Endothelial cell of umbilical vein (primary cell): Measurements from ENCODE around the gene HTRA3.

ENCODE experiments used
- CTCF ChIP-seq, 2 donors: IDR thresholded peaks; 1 replicate in 1 of 2; 2 replicates in 1 of 2; pipeline ENCODE4 v1.5.1; 2011; ENCODE audit warnings: low read length in 2 of 2, mild to moderate bottlenecking in 2 of 2, moderate library complexity in 2 of 2, control low read depth in 1 of 2, inconsistent platforms in 1 of 2, low read depth in 1 of 2; ENCODE audit not compliant: insufficient read depth in 1 of 2; ENCODE audit errors: extremely low read depth in 1 of 2
- EZH2 ChIP-seq: IDR thresholded peaks from 2 replicates; pipeline ENCODE4 v1.6.1; 2012; ENCODE audit warnings: borderline replicate concordance, low read depth, mild to moderate bottlenecking, moderate library complexity, low read length, inconsistent platforms; ENCODE audit not compliant: severe bottlenecking
- JUN ChIP-seq: IDR thresholded peaks from 2 replicates; pipeline ENCODE4 v1.6.1; 2011; ENCODE audit warnings: borderline replicate concordance, low read depth; ENCODE audit not compliant: insufficient read length, insufficient read depth
- MAX ChIP-seq: IDR thresholded peaks from 2 replicates; pipeline ENCODE4 v1.6.1; 2011; ENCODE audit not compliant: insufficient read depth, insufficient read length
- POLR2A ChIP-seq: IDR thresholded peaks from 2 replicates; pipeline ENCODE4 v1.6.1; 2012; ENCODE audit warnings: low read depth, mild to moderate bottlenecking, control low read depth, low read length
- POLR2AphosphoS5 ChIP-seq: IDR thresholded peaks from 2 replicates; pipeline ENCODE4 v1.6.1; 2012; ENCODE audit warnings: low read depth, mild to moderate bottlenecking, control low read depth, low read length, moderate library complexity; ENCODE audit not compliant: insufficient read depth

- TF ChIP-seq EZH2, result no peak
- no peak for TF ChIP-seq CTCF (IDR thresholded peaks at IDR 0.05; ENCODE audit: extremely low read depth in 1 of 2, insufficient read depth in 1 of 2, low read depth in 1 of 2, low read length in 2 of 2)
- no peak for TF ChIP-seq MAX
- no peak for TF ChIP-seq POLR2A
- TF ChIP-seq JUN, result no peak
- TF ChIP-seq POLR2AphosphoS5, result no peak
Measured at GRCh38 chr4:8329560-8329858, 60.0 kb downstream of the HTRA3 start.
